HG02588 (cell line): ENCODE measurements around the gene MET.

Source experiments
- ATAC-seq: cut with Tn5 transposase; IDR thresholded peaks from one replicate; pipeline ENCODE4 v1.9.1; 2021; ENCODE audit warnings: mild to moderate bottlenecking, moderate library complexity; ENCODE audit not compliant: unreplicated experiment

Gene MET

GRCh38 chr7:116663744-116664143 is 8.3 kb upstream of the MET start:
- no peak for ATAC-seq

- ATAC-seq: no peak
These were observed 6.5 kb upstream of the MET start for GRCh38 chr7:116665332-116665996.

- no peak for ATAC-seq
These were observed 2.2 kb upstream of the MET start for GRCh38 chr7:116669769-116670168.

- no peak for ATAC-seq
These were observed 1.5 kb upstream of the MET start for GRCh38 chr7:116670409-116671015.

- ATAC-seq: no peak
These were observed 885 bp upstream of the MET start for GRCh38 chr7:116671111-116671510.

GRCh38 chr7:116672596-116673456 is 830 bp downstream of the MET start:
- ATAC-seq: no peak

GRCh38 chr7:116673457-116673865 is 1.5 kb downstream of the MET start:
- ATAC-seq: no peak

GRCh38 chr7:116674508-116675173 is 2.6 kb downstream of the MET start:
- no peak for ATAC-seq

- no peak for ATAC-seq
These were observed 3.9 kb downstream of the MET start for GRCh38 chr7:116675812-116676355.

GRCh38 chr7:116678780-116679179 is 6.8 kb downstream of the MET start:
- ATAC-seq: no peak

- ATAC-seq: peak; percentile 70
These were observed 7.5 kb downstream of the MET start for GRCh38 chr7:116679500-116679899.

GRCh38 chr7:116683786-116684185 is 11.8 kb downstream of the MET start:
- peak; percentile 99 for ATAC-seq

GRCh38 chr7:116686033-116686432 is 14.0 kb downstream of the MET start:
- no peak for ATAC-seq

GRCh38 chr7:116686812-116687419 is 14.9 kb downstream of the MET start:
- ATAC-seq: no peak

GRCh38 chr7:116687801-116688201 is 15.8 kb downstream of the MET start:
- ATAC-seq: no peak

GRCh38 chr7:116689790-116690259 is 17.8 kb downstream of the MET start:
- ATAC-seq: no peak

GRCh38 chr7:116691664-116692063 is 19.7 kb downstream of the MET start:
- no peak for ATAC-seq

GRCh38 chr7:116692401-116693308 is 20.7 kb downstream of the MET start:
- peak; percentile 46 for ATAC-seq

GRCh38 chr7:116696707-116697106 is 24.7 kb downstream of the MET start:
- no peak for ATAC-seq
